T-cell (primary cell): ENCODE measurements around the gene APIP. TPM values are rescaled to one million over a fixed set of nuclear protein-coding genes. Genes with fewer than 3 reads are reported as not detected.

Experiments
- ATAC-seq, 4 experiments: fragments of 200-7000 bp in 3 of 4; fragments of 150-1000 bp in 1 of 4; cut with Tn5 transposase; replicated peaks in 1 of 4; 1 replicate in 3 of 4; 2 replicates in 1 of 4; pipeline ENCODE4 v1.10.0; 2021; ENCODE audit warnings: moderate library complexity in 3 of 4, mild to moderate bottlenecking in 2 of 4, moderate number of reproducible peaks in 1 of 4
- CTCF ChIA-PET, 2 donors: fragments of 300-600 bp; sonication (Branson Sonifier 250); formaldehyde crosslinking; loops; one replicate each; lab custom pipeline; 2022; ENCODE audit warnings: antibody characterized with exemption in 2 of 2; lab: Charles Lee
- POLR2A ChIA-PET, 2 donors: fragments of 300-600 bp; sonication (Branson Sonifier 250); formaldehyde crosslinking; loops; one replicate each; lab custom pipeline; 2022; ENCODE audit warnings: antibody characterized with exemption in 2 of 2; lab: Charles Lee
- DNase-seq, 35 experiments: peaks; one replicate each; pipeline versions ENCODE4 v3.0.0 to v3.0.0-alpha.2; 2013 to 2023
- H3K27ac ChIP-seq: one replicate; pipeline ENCODE4 v1.5.1; 2013; ENCODE audit warnings: low read length
- H3K27me3 ChIP-seq, 2 experiments: replicated peaks in 1 of 2; 1 replicate in 1 of 2; 2 replicates in 1 of 2; pipeline versions ENCODE4 v1.6.1 to v1.7.0; 2013; ENCODE audit warnings: low read length in 1 of 2, mixed read lengths in 1 of 2; ENCODE audit not compliant: control insufficient read depth in 2 of 2, insufficient read depth in 2 of 2; ENCODE audit errors: extremely low read depth in 1 of 2
- H3K36me3 ChIP-seq, 2 donors: 1 replicate in 1 of 2; 2 replicates in 1 of 2; pipeline versions ENCODE4 v1.6.1 to v1.7.0; 2013; ENCODE audit warnings: low read length in 1 of 2; ENCODE audit not compliant: control insufficient read depth in 2 of 2, insufficient read depth in 1 of 2; ENCODE audit errors: extremely low read depth in 1 of 2
- H3K4me1 ChIP-seq, 2 experiments: 1 replicate in 1 of 2; 2 replicates in 1 of 2; pipeline versions ENCODE4 v1.6.1 to v1.7.0; 2013; ENCODE audit warnings: low read length in 2 of 2, mixed read lengths in 1 of 2; ENCODE audit not compliant: insufficient read depth in 2 of 2, control insufficient read depth in 1 of 2; ENCODE audit errors: extremely low read depth in 1 of 2
- H3K4me3 ChIP-seq, 2 donors: 1 replicate in 1 of 2; 2 replicates in 1 of 2; pipeline versions ENCODE4 v1.5.1 to v1.7.0; 2013; ENCODE audit warnings: mild to moderate bottlenecking in 2 of 2, low read length in 1 of 2, moderate library complexity in 1 of 2; ENCODE audit not compliant: control insufficient read depth in 1 of 2; ENCODE audit errors: extremely low read depth in 1 of 2
- H3K9me3 ChIP-seq: 2 replicates; pipeline ENCODE4 v1.7.0; 2013
- H3K27ac Mint-ChIP-seq, 2 donors: one replicate each; pipeline ENCODE4 v1.8.0; 2020 to 2021; ENCODE audit warnings: mild to moderate bottlenecking in 2 of 2, mixed read lengths in 2 of 2
- H3K27me3 Mint-ChIP-seq, 2 donors: one replicate each; pipeline ENCODE4 v1.8.0; 2021 to 2022; ENCODE audit warnings: mixed read lengths in 2 of 2
- H3K36me3 Mint-ChIP-seq: one replicate; pipeline ENCODE4 v1.8.0; 2021; ENCODE audit warnings: mixed read lengths
- H3K4me1 Mint-ChIP-seq, 3 donors: one replicate each; pipeline ENCODE4 v1.8.0; 2020 to 2022; ENCODE audit warnings: mixed read lengths in 3 of 3, mild to moderate bottlenecking in 1 of 3
- H3K4me3 Mint-ChIP-seq, 3 donors: one replicate each; pipeline ENCODE4 v1.8.0; 2020 to 2022; ENCODE audit warnings: mild to moderate bottlenecking in 3 of 3, mixed read lengths in 3 of 3, moderate library complexity in 3 of 3
- H3K9me3 Mint-ChIP-seq, 3 donors: one replicate each; pipeline ENCODE4 v1.8.0; 2020 to 2022; ENCODE audit warnings: mixed read lengths in 3 of 3
- WGBS: methylation state at CpG from one replicate; pipeline ENCODE4 v1.1.5; 2013; ENCODE audit warnings: missing lambda C conversion rate; ENCODE audit not compliant: insufficient coverage; 5-methylcytosine and 5-hydroxymethylcytosine counted together
- total RNA-seq, 35 experiments: library from RNA in 6 of 35; stranded (reverse) in 6 of 35; fragments of 120-200 nt in 1 of 35; gene quantifications; one replicate each; pipeline versions ENCODE4 v1.2.1 to v1.2.4 and lab custom pipeline; 2013 to 2026

Gene APIP
- total RNA-seq (10 to 100 TPM in 4 of 5 donors, 1 to 10 TPM in 1; 9.4 to 15.7 (median 15.6) TPM), total RNA-seq (lab: John Stamatoyannopoulos, UW) (8.4 to 45.6 (median 17.3) reads per million in 29 experiments)
- total RNA-seq (2013): 17.3 TPM

- H3K9me3 ChIP-seq: no peaks in the 10 kb centered on the region
- H3K4me3 ChIP-seq: peak within 1 kb of the TSS; percentile 78 to 95
- peaks cover 8 to 25% of the 10 kb centered on the region in 2 experiments for H3K4me1 ChIP-seq
- CTCF ChIA-PET: interaction anchor here (0.6 to 1.5 kb wide), 6 partner anchors 9 to 477 kb away, joined by 3 to 6 read pairs (median 4); no protein-coding TSS in a partner anchor
- Mint-ChIP-seq H3K27me3 (no peaks in the 10 kb centered on the region), H3K9me3 (no peaks in the 10 kb centered on the region), H3K27ac (peak within 1 kb of the TSS; percentile 93 to 97), H3K4me1 (peaks cover 51 to 74% (median 51%) of the 10 kb centered on the region in 3 donors), H3K4me3 (peak within 1 kb of the TSS; percentile 94 to 97 (median 96)), H3K36me3 (peaks cover 14% of the 10 kb centered on the region)
- H3K36me3 ChIP-seq: no peaks in the 10 kb centered on the region
- WGBS: under 1% methylated on average over 75 of the region's 79 CpGs
- peak within 1 kb of the TSS; percentile 91 for H3K27ac ChIP-seq
- POLR2A ChIA-PET: interaction anchor here (0.5 to 0.7 kb wide), 7 partner anchors 9 to 865 kb away, joined by 3 to 4 read pairs (median 3); no protein-coding TSS in a partner anchor
- H3K27me3 ChIP-seq: no peaks in the 10 kb centered on the region
- ATAC-seq (peak; percentile 83 to 91 (median 88)), DNase-seq (peak; percentile 81 to 97 (median 93))
Measured at GRCh38 chr11:34916015-34916842, at the start of gene APIP, which contains the start of gene PDHX. Gene APIP, minus strand, starts transcription at chr11:34916379. Its CDS starts 95 bp downstream, at chr11:34916284. Gene PDHX, plus strand, starts transcription at chr11:34916618. Its CDS starts 38 bp downstream, at chr11:34916656.

GRCh38 chr11:34964610-34965331 lies 48.6 kb upstream of the APIP start:
- POLR2A ChIA-PET: interaction anchor here in 1 of 2 donors (0.7 kb wide), 1 partner anchor 26 kb away, joined by 3 read pairs; no protein-coding TSS in a partner anchor

GRCh38 chr11:34963351-34963750 lies 47.2 kb upstream of the APIP start:
- H3K27ac ChIP-seq: no peak overlapping the region
- H3K36me3 Mint-ChIP-seq: peaks cover 52% of the 10 kb centered on the region
- H3K4me3 ChIP-seq: no peak overlapping the region
- WGBS: 93% methylated on average over 2 of the region's 5 CpGs
- no peak for ATAC-seq
- no peaks in the 10 kb centered on the region for H3K4me1 Mint-ChIP-seq
- H3K9me3 ChIP-seq: no peaks in the 10 kb centered on the region
- H3K4me3 Mint-ChIP-seq: no peak overlapping the region
- no peak for DNase-seq
- ChIA-PET CTCF (interaction anchor here in 1 of 2 donors (0.6 to 0.7 kb wide), 2 partner anchors 9 to 25 kb away, joined by 3 to 4 read pairs; no protein-coding TSS in a partner anchor), POLR2A (interaction anchor here in 1 of 2 donors (0.7 kb wide), 1 partner anchor 324 kb away, joined by 3 read pairs; no protein-coding TSS in a partner anchor)
- peaks cover 6 to 14% of the 10 kb centered on the region in 2 donors for H3K36me3 ChIP-seq
- no peaks in the 10 kb centered on the region for H3K27me3 Mint-ChIP-seq
- H3K4me1 ChIP-seq: no peaks in the 10 kb centered on the region
- H3K27me3 ChIP-seq: no peaks in the 10 kb centered on the region
- no peaks in the 10 kb centered on the region for H3K9me3 Mint-ChIP-seq
- no peak overlapping the region for H3K27ac Mint-ChIP-seq

More at GRCh38 chr11:34964610-34965331, 48.6 kb upstream of the APIP start:
- no peak for ATAC-seq
- Mint-ChIP-seq H3K36me3 (peaks cover 51% of the 10 kb centered on the region), H3K4me3 (no peak overlapping the region), H3K4me1 (no peaks in the 10 kb centered on the region), H3K9me3 (no peaks in the 10 kb centered on the region), H3K27ac (no peak overlapping the region), H3K27me3 (no peaks in the 10 kb centered on the region)
- 100% methylated on average over 1 of the region's 3 CpGs for WGBS
- no peak for DNase-seq
- H3K4me3 ChIP-seq: no peak overlapping the region
- H3K27ac ChIP-seq: no peak overlapping the region
- H3K27me3 ChIP-seq: no peaks in the 10 kb centered on the region
- no peaks in the 10 kb centered on the region for H3K4me1 ChIP-seq
- H3K9me3 ChIP-seq: no peaks in the 10 kb centered on the region
- CTCF ChIA-PET: interaction anchor here in 1 of 2 donors (1.1 kb wide), 1 partner anchor 39 kb away, joined by 3 read pairs; no protein-coding TSS in a partner anchor
- H3K36me3 ChIP-seq: peaks cover 11 to 18% of the 10 kb centered on the region in 2 donors

GRCh38 chr11:34962034-34962433 lies 45.9 kb upstream of the APIP start:
- Histone ChIP-seq H3K4me3 (no peak overlapping the region), H3K27ac (no peak overlapping the region), H3K27me3 (no peaks in the 10 kb centered on the region), H3K36me3 (peaks cover 6 to 14% of the 10 kb centered on the region in 2 donors), H3K4me1 (no peaks in the 10 kb centered on the region), H3K9me3 (no peaks in the 10 kb centered on the region)
- Mint-ChIP-seq H3K27me3 (no peaks in the 10 kb centered on the region), H3K4me3 (no peak overlapping the region), H3K36me3 (peaks cover 45% of the 10 kb centered on the region), H3K4me1 (no peaks in the 10 kb centered on the region), H3K9me3 (no peaks in the 10 kb centered on the region), H3K27ac (no peak overlapping the region)
- POLR2A ChIA-PET: interaction anchor here in 1 of 2 donors (0.6 kb wide), 1 partner anchor 364 kb away, joined by 3 read pairs; no protein-coding TSS in a partner anchor
- CTCF ChIA-PET: no interaction called here
- ATAC-seq: no peak
- no peak for DNase-seq

- no peaks in the 10 kb centered on the region for H3K4me1 ChIP-seq
- WGBS: no CpG with 5 or more reads among the region's 4 CpGs
- POLR2A ChIA-PET: interaction anchor here (0.6 to 0.8 kb wide), 3 partner anchors 22 to 311 kb away, joined by 3 to 4 read pairs (median 3); no protein-coding TSS in a partner anchor
- no peaks in the 10 kb centered on the region for H3K27me3 ChIP-seq
- no peak overlapping the region for H3K4me3 Mint-ChIP-seq
- H3K36me3 Mint-ChIP-seq: peaks cover 34% of the 10 kb centered on the region
- H3K4me1 Mint-ChIP-seq: no peaks in the 10 kb centered on the region
- no peak for ATAC-seq
- H3K4me3 ChIP-seq: no peak overlapping the region
- H3K27ac ChIP-seq: no peak overlapping the region
- H3K27ac Mint-ChIP-seq: no peak overlapping the region
- H3K9me3 ChIP-seq: no peaks in the 10 kb centered on the region
- H3K27me3 Mint-ChIP-seq: no peaks in the 10 kb centered on the region
- H3K9me3 Mint-ChIP-seq: no peaks in the 10 kb centered on the region
- CTCF ChIA-PET: interaction anchor here in 1 of 2 donors (0.6 kb wide), 1 partner anchor 21 kb away, joined by 3 read pairs; no protein-coding TSS in a partner anchor
- no peak for DNase-seq
- H3K36me3 ChIP-seq: peaks cover 0 to 8% of the 10 kb centered on the region in 2 donors
Measured at GRCh38 chr11:34960277-34960676, 44.1 kb upstream of the APIP start.
